Heart left ventricle (tissue), 16 donors: ENCODE results near the gene RAB3C. TPM values are rescaled to one million over a fixed set of nuclear protein-coding genes. Genes with fewer than 3 reads are reported as not detected.
"Not testable (repeated sequence)": the region's sequence is repeated elsewhere in the genome, so short reads cannot be mapped to it uniquely, and the experiment has no call there.

Experiments
- ATAC-seq, 4 donors: fragments of 200-7000 bp; cut with Tn5 transposase; one replicate each; pipeline ENCODE4 v1.9.1; 2020 to 2022; ENCODE audit warnings: moderate library complexity in 4 of 4, mild to moderate bottlenecking in 3 of 4, moderate number of reproducible peaks in 1 of 4
- DNase-seq, 5 donors: peaks; one replicate each; pipeline ENCODE4 v3.0.0-alpha.2; 2020
- H3K27ac ChIP-seq, 12 donors: fragments of 200-600 bp; sonication (generic) in 4 of 12; one replicate each; pipeline versions ENCODE4 v1.5.0 to v1.8.0; 2016 to 2022; ENCODE audit warnings: mild to moderate bottlenecking in 2 of 12
- H3K27me3 ChIP-seq, 9 donors: fragments of 200-600 bp; sonication (generic) in 2 of 9; one replicate each; pipeline versions ENCODE4 v1.5.1 to v1.8.0; 2016 to 2022; ENCODE audit warnings: mild to moderate bottlenecking in 3 of 9
- H3K36me3 ChIP-seq, 9 donors: fragments of 200-600 bp; sonication (generic) in 2 of 9; one replicate each; pipeline versions ENCODE4 v1.5.0 to v1.8.0; 2018 to 2022; ENCODE audit warnings: mild to moderate bottlenecking in 2 of 9
- H3K4me1 ChIP-seq, 12 donors: fragments of 200-600 bp; sonication (generic) in 4 of 12; one replicate each; pipeline versions ENCODE4 v1.5.0 to v1.8.0; 2016 to 2022; ENCODE audit warnings: mild to moderate bottlenecking in 3 of 12
- H3K4me3 ChIP-seq, 12 donors: fragments of 200-600 bp; sonication (generic) in 4 of 12; one replicate each; pipeline versions ENCODE4 v1.5.0 to v1.8.0; 2017 to 2022; ENCODE audit warnings: mild to moderate bottlenecking in 9 of 12, moderate library complexity in 4 of 12
- H3K9me3 ChIP-seq, 12 donors: fragments of 200-600 bp; sonication (generic) in 4 of 12; one replicate each; pipeline versions ENCODE4 v1.5.0 to v1.8.0; 2016 to 2022; ENCODE audit warnings: mild to moderate bottlenecking in 1 of 12
- CTCF ChIP-seq, 12 donors: fragments of 200-600 bp; sonication (generic) in 4 of 12; IDR thresholded peaks; one replicate each; pipeline versions ENCODE4 v1.5.0 to v1.8.0; 2018 to 2022; ENCODE audit warnings: antibody characterized with exemption in 12 of 12, mild to moderate bottlenecking in 5 of 12
- POLR2A ChIP-seq, 2 donors: fragments of 450-650 bp; IDR thresholded peaks; one replicate each; pipeline ENCODE4 v1.6.1; 2017; ENCODE audit warnings: antibody characterized with exemption in 2 of 2, mild to moderate bottlenecking in 2 of 2, moderate library complexity in 2 of 2
- WGBS, 4 donors: extraction: QIAGEN DNeasy Blood & Tissue Kit in 2 of 4; methylation state at CpG; one replicate each; pipeline versions ENCODE4 v1.1.5 to v1.1.7; 2013 to 2018; 5-methylcytosine and 5-hydroxymethylcytosine counted together
- intact Hi-C, 10 donors: fragments of 100-400 bp; cut with DNase I; formaldehyde crosslinking; loops; one replicate each; pipeline versions ENCODE4 v1.11.1 to v1.14.2; 2022
- polyA plus RNA-seq, 2 donors: library from polyadenylated mRNA; stranded (reverse); fragments of 200-250 nt; gene quantifications; one replicate each; pipeline ENCODE4 v1.2.3, GENCODE V29; 2013
- total RNA-seq, 9 donors: library from RNA; depleted of rRNA in 2 of 9; stranded (reverse); fragments of >200 nt in 2 of 9; fragmentation: NEBNext Ultra II Directional in 3 of 9; extraction: Animal tissue kit (Norgen Biotek cat#: 25700) in 3 of 9; gene quantifications; one replicate each; pipeline versions ENCODE4 v1.1.0 to v1.2.4, GENCODE V29; 2016 to 2023
- donor health status: ischemic (EF 13 %, LVEDD 7.1; RV severe dilation, severe dysfunction).
- donor health status: healthy with polysubstance abuse.
- donor health status: DM: no; HTN: yes; CAD: no.
- donor health status: DM: no; HTN: no; CAD: no.
- donor health status: ischemic (EF 25% LVEDD 6.9; RV normal size, moderate dysfunction).
- donor health status: ischemic (EF 25% LVEDD 5.7; RV mildly dilated, moderate dysfunction).
- donor health status: healthy.
- donor health status: DM: yes; HTN: yes; CAD: no.
- donor health status: ischemic (EF 35%, LVEDD 5.7; RV mildly dilated, moderate dysfunction).
- donor health status: nonischemic (EF 11% LVEDD 7.7; RV severe dilation, severe dysfunction).
- donor health status: DM: yes; HTN: yes; CAD: no.
- donor health status: PGD.
- donor health status: ischemic (EF 29% LVEDD 5.4; RV normal size, mild dysfunction).
- donor health status: nonischemic (EF 23%, LVEDD 6.1; RV moderate dilation, normal function).

RAB3C gene
- total and polyA plus RNA-seq, 11 donors, result 0.04 to 3.8 (median 0.57) TPM; not detected in 2

DNA sequence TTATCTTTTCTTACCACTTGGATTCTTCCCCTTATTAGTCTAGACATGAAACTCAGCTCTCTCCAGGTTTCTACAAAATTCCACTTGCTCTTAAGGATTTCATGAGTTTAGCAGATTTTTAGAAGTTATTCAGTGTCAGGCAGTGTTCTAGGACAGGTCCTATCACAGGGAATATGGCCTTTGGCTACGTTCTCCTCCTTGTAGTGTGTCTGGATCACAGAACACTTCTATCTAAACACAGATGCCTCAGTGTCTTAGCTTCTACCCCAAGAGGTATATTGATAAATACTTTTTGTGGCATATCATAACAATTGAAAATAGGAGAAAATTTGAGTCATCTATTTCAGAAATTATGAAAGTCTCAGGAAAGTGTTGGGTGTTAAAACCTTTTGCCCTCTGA is 15.6 kb downstream of the RAB3C start:
- Histone ChIP-seq H3K4me3 (no peak overlapping the region), H3K36me3 (no peaks in the 10 kb centered on the region), H3K4me1 (no peaks in the 10 kb centered on the region), H3K27ac (no peak overlapping the region), H3K27me3 (no peaks in the 10 kb centered on the region), H3K9me3 (peaks cover 0 to 10% (median 0%) of the 10 kb centered on the region in 12 donors)
- TF ChIP-seq POLR2A (IDR thresholded peaks at IDR 0.05) (no peak), CTCF (IDR thresholded peaks at IDR 0.05) (no peak)
- intact Hi-C loops, result no loop called here
- 83 to 96% (median 86%) methylated on average over 1 of the region's 1 CpG for WGBS, 4 donors
- ATAC-seq (no peak), DNase-seq (no peak)

GRCh38 chr5:58599217-58599616 is 16.3 kb downstream of the RAB3C start:
- no peaks in the 10 kb centered on the region for H3K27me3 ChIP-seq
- H3K27ac ChIP-seq, result no peak overlapping the region
- no peaks in the 10 kb centered on the region for H3K4me1 ChIP-seq
- H3K9me3 ChIP-seq, result peaks cover 0 to 10% (median 0%) of the 10 kb centered on the region in 12 donors
- no peak overlapping the region for H3K4me3 ChIP-seq
- no peaks in the 10 kb centered on the region for H3K36me3 ChIP-seq
- ATAC-seq (no peak), DNase-seq (no peak)
- no peak for TF ChIP-seq POLR2A (IDR thresholded peaks at IDR 0.05)
- TF ChIP-seq CTCF (IDR thresholded peaks at IDR 0.05), result no peak
- intact Hi-C loops, result no loop called here
- WGBS, 4 donors, result 57 to 85% (median 71%) methylated on average over 1 of the region's 1 CpG

DNA sequence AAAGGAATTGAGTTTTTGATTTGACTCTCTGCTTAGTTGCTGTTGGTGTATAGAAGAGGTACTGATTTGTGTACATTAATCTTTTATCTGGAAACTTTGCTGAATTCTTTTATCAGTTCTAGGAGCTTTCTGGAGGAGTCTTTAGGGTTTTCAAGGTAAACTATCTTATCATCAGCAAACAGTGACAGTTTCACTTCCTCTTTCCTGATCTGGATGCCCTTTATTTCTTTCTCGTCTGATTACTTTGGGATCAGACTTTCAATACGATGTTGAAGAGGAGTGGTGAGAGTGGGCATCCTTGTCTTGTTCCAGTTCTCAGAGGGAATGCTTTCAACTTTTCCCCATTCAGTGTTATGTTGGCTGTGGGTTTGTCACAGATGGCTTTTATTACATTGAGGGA is 17.7 kb downstream of the RAB3C start:
- whole genome bisulfite sequencing, 4 donors, result 24 to 44% (median 35%) methylated on average over 2 of the region's 2 CpGs
- intact Hi-C loops, DNase-seq, H3K9me3 ChIP-seq, H3K27me3 ChIP-seq, H3K4me3 ChIP-seq, ATAC-seq, H3K36me3 ChIP-seq, H3K4me1 ChIP-seq, H3K27ac ChIP-seq: not testable (repeated sequence)

DNA sequence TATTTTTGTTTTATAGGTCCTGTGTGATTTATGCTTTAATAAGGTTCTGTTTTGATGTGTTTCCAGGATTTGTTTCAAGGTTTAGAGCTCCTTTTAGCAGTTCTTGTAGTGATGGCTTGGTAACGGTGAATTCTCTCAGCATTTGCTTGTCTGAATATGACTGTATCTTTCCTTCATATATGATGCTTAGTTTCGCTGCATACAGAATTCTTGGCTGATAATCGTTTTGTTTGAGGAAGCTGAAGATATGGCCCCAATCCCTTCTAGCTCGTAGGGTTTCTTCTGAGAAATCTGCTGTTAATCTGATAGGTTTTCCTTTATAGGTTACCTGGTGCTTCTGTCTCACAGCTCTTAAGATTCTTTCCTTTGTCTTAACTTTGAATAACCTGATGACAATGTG is 20.0 kb downstream of the RAB3C start:
- H3K9me3 ChIP-seq, result peaks cover 0 to 15% (median 0%) of the 10 kb centered on the region in 12 donors

GRCh38 chr5:58606064-58606463 is 23.2 kb downstream of the RAB3C start:
- intact Hi-C loops, result no loop called here
- WGBS, 4 donors, result 56 to 75% (median 71%) methylated on average over 4 of the region's 4 CpGs
- H3K36me3 ChIP-seq, result no peaks in the 10 kb centered on the region

More for the DNA sequence above, 20.0 kb downstream of the RAB3C start:
- intact Hi-C loops, H3K27me3 ChIP-seq, H3K27ac ChIP-seq, DNase-seq, H3K36me3 ChIP-seq, H3K4me1 ChIP-seq, ATAC-seq, H3K4me3 ChIP-seq: not testable (repeated sequence)
- WGBS, 4 donors, result 74 to 92% (median 90%) methylated on average over 4 of the region's 4 CpGs

More at GRCh38 chr5:58606064-58606463, 23.2 kb downstream of the RAB3C start:
- Histone ChIP-seq H3K27me3 (no peaks in the 10 kb centered on the region), H3K4me1 (no peaks in the 10 kb centered on the region), H3K9me3 (peaks cover 0 to 36% (median 2%) of the 10 kb centered on the region in 12 donors), H3K4me3 (no peak overlapping the region), H3K27ac (no peak overlapping the region)
- no peak for TF ChIP-seq CTCF (IDR thresholded peaks at IDR 0.05)
- no peak for ATAC-seq
- no peak for DNase-seq
